IMR-90 (cell line): ENCODE measurements around the gene CEMP1.

Experiments
- CTCF ChIP-seq: conservative IDR thresholded peaks from 2 replicates; pipeline ENCODE4 v1.5.1; 2012; ENCODE audit warnings: mild to moderate bottlenecking, low read depth, low read length, improper control_type of control experiment
- MXI1 ChIP-seq: IDR thresholded peaks from 2 replicates; pipeline ENCODE4 v1.6.1; 2012; ENCODE audit warnings: low read depth, mild to moderate bottlenecking, low read length, moderate library complexity, borderline replicate concordance
- RFX5 ChIP-seq: IDR thresholded peaks from 2 replicates; pipeline ENCODE4 v1.8.0; 2012; ENCODE audit warnings: low read depth, mild to moderate bottlenecking, low read length, moderate library complexity

- TF ChIP-seq RFX5 (no peak), MXI1 (no peak), CTCF (no peak)
Observed at GRCh38 chr16:2528161-2529060, 2.8 kb downstream of the CEMP1 start.
